C4-2B (cell line): Measurements from ENCODE around the gene CYS1.

Source experiments
- ZFX ChIP-seq: fragments of 450-650 bp; IDR thresholded peaks from 2 replicates; pipeline ENCODE4 v1.6.1; 2017
- TF ChIP-seq, protein P1 (sequence below): fragments of 450-650 bp; conservative IDR thresholded peaks from 2 replicates; pipeline ENCODE4 v1.5.1; 2017; ENCODE audit warnings: mild to moderate bottlenecking

- TF ChIP-seq, protein P1, sequence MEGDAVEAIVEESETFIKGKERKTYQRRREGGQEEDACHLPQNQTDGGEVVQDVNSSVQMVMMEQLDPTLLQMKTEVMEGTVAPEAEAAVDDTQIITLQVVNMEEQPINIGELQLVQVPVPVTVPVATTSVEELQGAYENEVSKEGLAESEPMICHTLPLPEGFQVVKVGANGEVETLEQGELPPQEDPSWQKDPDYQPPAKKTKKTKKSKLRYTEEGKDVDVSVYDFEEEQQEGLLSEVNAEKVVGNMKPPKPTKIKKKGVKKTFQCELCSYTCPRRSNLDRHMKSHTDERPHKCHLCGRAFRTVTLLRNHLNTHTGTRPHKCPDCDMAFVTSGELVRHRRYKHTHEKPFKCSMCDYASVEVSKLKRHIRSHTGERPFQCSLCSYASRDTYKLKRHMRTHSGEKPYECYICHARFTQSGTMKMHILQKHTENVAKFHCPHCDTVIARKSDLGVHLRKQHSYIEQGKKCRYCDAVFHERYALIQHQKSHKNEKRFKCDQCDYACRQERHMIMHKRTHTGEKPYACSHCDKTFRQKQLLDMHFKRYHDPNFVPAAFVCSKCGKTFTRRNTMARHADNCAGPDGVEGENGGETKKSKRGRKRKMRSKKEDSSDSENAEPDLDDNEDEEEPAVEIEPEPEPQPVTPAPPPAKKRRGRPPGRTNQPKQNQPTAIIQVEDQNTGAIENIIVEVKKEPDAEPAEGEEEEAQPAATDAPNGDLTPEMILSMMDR: no peak
- TF ChIP-seq ZFX: no peak
These were observed 63.4 kb downstream of the CYS1 start for GRCh38 chr2:10016802-10017258.
